Measurements from ENCODE around the gene LY6G5B.

LY6G5B gene

GRCh38 chr6:31721351-31722020, 51.7 kb downstream of the LY6G5B start, which contains the start of gene LY6G6C:
Gene LY6G6C, minus strand, starts transcription at chr6:31721746. Its CDS starts 67 bp downstream, at chr6:31721679.
- TF ChIP-seq CTCF (IDR thresholded peaks at IDR 0.05; ENCODE audit: low read depth, low read length): no peak
- no peak for DNase-seq (ENCODE audit: extremely low read depth, low read depth)

- DNase-seq (ENCODE audit: extremely low read depth, low read depth): no peak
- no peak for TF ChIP-seq CTCF (IDR thresholded peaks at IDR 0.05; ENCODE audit: low read depth, low read length)
Observed at GRCh38 chr6:31722173-31722572, 52.4 kb downstream of the LY6G5B start.
